SH-SY5Y (cell line): ENCODE data around the gene DOK6.

Experiments
- GATA2 ChIP-seq: IDR thresholded peaks from 2 replicates; pipeline ENCODE4 v1.6.1; 2011; ENCODE audit warnings: mild to moderate bottlenecking, low read depth, low read length
- GATA3 ChIP-seq: IDR thresholded peaks from 2 replicates; pipeline ENCODE4 v1.6.1; 2011; ENCODE audit warnings: low read depth, mild to moderate bottlenecking, low read length, moderate library complexity

GRCh38 chr18:69616114-69616513 is 215.4 kb downstream of the DOK6 start:
- TF ChIP-seq GATA2 (no peak), GATA3 (no peak)
